ENCODE measurements around the gene ANKRD18A. TPM values are rescaled to one million over a fixed set of nuclear protein-coding genes. Genes with fewer than 3 reads are reported as not detected.
A peak's percentile ranks its signal among the peaks of the same experiment; 100 is the strongest.

The ANKRD18A gene
- total and polyA plus RNA-seq, 2 of the 13 experiments (the other 11 are each of a cell fraction or from before 2014, with no cell fraction given) = 5.9 to 7.6 TPM

- TF ChIP-seq ZNF670 (CRISPR knock-in tag; IDR thresholded peaks at IDR 0.05; ENCODE audit: borderline replicate concordance) = peak; percentile 60; the same call in 1 of the 2 replicates
- no peak for TF ChIP-seq IKZF5 (CRISPR knock-in tag; IDR thresholded peaks at IDR 0.05)
- no peak for TF ChIP-seq TERF1 (CRISPR knock-in tag; IDR thresholded peaks at IDR 0.05)
- no peak for TF ChIP-seq GMEB2 (CRISPR knock-in tag; IDR thresholded peaks at IDR 0.05; ENCODE audit: low read depth)
- TF ChIP-seq CCAR2 (optimal IDR thresholded peaks at IDR 0.05; ENCODE audit: low read depth, low read length) = peak; percentile 39
- 0 out of 2 replicates have a peak, but pooled peaks have one; percentile 37 for TF ChIP-seq DNMT3B (CRISPR knock-in tag; conservative IDR thresholded peaks at IDR 0.05)
- peak; percentile 80 for TF ChIP-seq HIC2 (CRISPR knock-in tag; IDR thresholded peaks at IDR 0.05; ENCODE audit: low read depth)
- peak; percentile 88; the same call in 1 of the 2 replicates for TF ChIP-seq ZNF580 (CRISPR knock-in tag; IDR thresholded peaks at IDR 0.05; ENCODE audit: borderline replicate concordance, low read depth)
- no peak for TF ChIP-seq MLLT10 (CRISPR knock-in tag; IDR thresholded peaks at IDR 0.05)
- peak; percentile 40; the same call in 1 of the 2 replicates for TF ChIP-seq CREBL2 (CRISPR knock-in tag; IDR thresholded peaks at IDR 0.05; ENCODE audit: borderline replicate concordance)
- TF ChIP-seq ZFP36L1 (CRISPR knock-in tag; IDR thresholded peaks at IDR 0.05) = no peak
- TF ChIP-seq HNRNPUL1 (IDR thresholded peaks at IDR 0.05; ENCODE audit: low read depth, low read length) = no peak
- TF ChIP-seq ZNF772 (CRISPR knock-in tag; IDR thresholded peaks at IDR 0.05) = peak; percentile 90
- TF ChIP-seq MEF2D (CRISPR knock-in tag; IDR thresholded peaks at IDR 0.05) = no peak; the same call in 1 of the 2 replicates
- no peak; the same call in 1 of the 2 replicates for TF ChIP-seq ZNF639 (CRISPR knock-in tag; conservative IDR thresholded peaks at IDR 0.05)
- peak; percentile 85 for TF ChIP-seq ELF1 (CRISPR knock-in tag; IDR thresholded peaks at IDR 0.05)
- no peak for TF ChIP-seq ARHGAP35 (CRISPR knock-in tag; IDR thresholded peaks at IDR 0.05; ENCODE audit: borderline replicate concordance)
- no peak for TF ChIP-seq SRSF9 (IDR thresholded peaks at IDR 0.05; ENCODE audit: borderline replicate concordance, insufficient read depth, low read depth, low read length, poor library complexity, severe bottlenecking)
- TF ChIP-seq ZNF430 (CRISPR knock-in tag; IDR thresholded peaks at IDR 0.05) = peak; percentile 82
- peak; percentile 85 for TF ChIP-seq ZNF343 (CRISPR knock-in tag; IDR thresholded peaks at IDR 0.05)
These were observed at the start of gene ANKRD18A (continued) for GRCh38 chr9:38620483-38621433.
